ENCODE measurements around the gene IL33. TPM values are rescaled to one million over a fixed set of nuclear protein-coding genes. Genes with fewer than 3 reads are reported as not detected.

The IL33 gene
- total RNA-seq, 1 experiment from 2014 or later, result 0.69 TPM

GRCh38 chr9:6209966-6210365 lies 5.6 kb upstream of the IL33 start:
- no peaks in the 10 kb centered on the region for H3K36me3 ChIP-seq
- no peak overlapping the region for H3K4me3 ChIP-seq
- no peaks in the 10 kb centered on the region for H3K27me3 ChIP-seq
- no peaks in the 10 kb centered on the region for H3K9me3 ChIP-seq
- DNase-seq, result no peak

- H3K9me3 ChIP-seq, result no peaks in the 10 kb centered on the region
- peak; percentile 2 for DNase-seq
- no peaks in the 10 kb centered on the region for H3K36me3 ChIP-seq
- no peaks in the 10 kb centered on the region for H3K27me3 ChIP-seq
- H3K4me3 ChIP-seq, result no peak overlapping the region
These were observed 2.8 kb upstream of the IL33 start for GRCh38 chr9:6212722-6213375.

GRCh38 chr9:6214434-6214833 lies 1.2 kb upstream of the IL33 start:
- H3K36me3 ChIP-seq, result no peaks in the 10 kb centered on the region
- DNase-seq, result peak; percentile 21
- H3K4me3 ChIP-seq, result no peak overlapping the region
- no peaks in the 10 kb centered on the region for H3K9me3 ChIP-seq
- no peaks in the 10 kb centered on the region for H3K27me3 ChIP-seq

GRCh38 chr9:6214903-6215302 lies 704 bp upstream of the IL33 start:
- no peak for DNase-seq
- H3K4me3 ChIP-seq, result no peak overlapping the region

GRCh38 chr9:6216002-6216401 lies 395 bp downstream of the IL33 start:
- Histone ChIP-seq H3K27me3 (no peaks in the 10 kb centered on the region), H3K9me3 (no peaks in the 10 kb centered on the region), H3K4me3 (no peak overlapping the region), H3K36me3 (no peaks in the 10 kb centered on the region)
- DNase-seq, result no peak

More at GRCh38 chr9:6214903-6215302, 704 bp upstream of the IL33 start:
- H3K9me3 ChIP-seq, result no peaks in the 10 kb centered on the region
- H3K27me3 ChIP-seq, result no peaks in the 10 kb centered on the region
- H3K36me3 ChIP-seq, result no peaks in the 10 kb centered on the region

- no peak for DNase-seq
- no peaks in the 10 kb centered on the region for H3K9me3 ChIP-seq
- H3K36me3 ChIP-seq, result no peaks in the 10 kb centered on the region
- H3K27me3 ChIP-seq, result no peaks in the 10 kb centered on the region
- H3K4me3 ChIP-seq, result no peak overlapping the region
These were observed 1.3 kb downstream of the IL33 start for GRCh38 chr9:6216951-6217350.

GRCh38 chr9:6218099-6218502 lies 2.5 kb downstream of the IL33 start:
- H3K27me3 ChIP-seq, result no peaks in the 10 kb centered on the region
- H3K9me3 ChIP-seq, result no peaks in the 10 kb centered on the region
- no peak for DNase-seq
- H3K4me3 ChIP-seq, result no peak overlapping the region
- H3K36me3 ChIP-seq, result no peaks in the 10 kb centered on the region

- Histone ChIP-seq H3K4me3 (no peak overlapping the region), H3K36me3 (no peaks in the 10 kb centered on the region), H3K27me3 (no peaks in the 10 kb centered on the region), H3K9me3 (no peaks in the 10 kb centered on the region)
- no peak for DNase-seq
These were observed 3.4 kb downstream of the IL33 start for GRCh38 chr9:6219040-6219439.

GRCh38 chr9:6219981-6220380 lies 4.4 kb downstream of the IL33 start:
- Histone ChIP-seq H3K36me3 (no peaks in the 10 kb centered on the region), H3K9me3 (no peaks in the 10 kb centered on the region), H3K4me3 (no peak overlapping the region), H3K27me3 (no peaks in the 10 kb centered on the region)
- DNase-seq, result no peak

- DNase-seq, result no peak
- Histone ChIP-seq H3K36me3 (no peaks in the 10 kb centered on the region), H3K27me3 (no peaks in the 10 kb centered on the region), H3K9me3 (no peaks in the 10 kb centered on the region), H3K4me3 (no peak overlapping the region)
These were observed 9.0 kb downstream of the IL33 start for GRCh38 chr9:6224393-6225154.

GRCh38 chr9:6226696-6227095 lies 11.1 kb downstream of the IL33 start:
- no peak overlapping the region for H3K4me3 ChIP-seq
- H3K36me3 ChIP-seq, result no peaks in the 10 kb centered on the region
- no peaks in the 10 kb centered on the region for H3K27me3 ChIP-seq
- H3K9me3 ChIP-seq, result no peaks in the 10 kb centered on the region
- DNase-seq, result no peak

GRCh38 chr9:6229186-6229585 lies 13.6 kb downstream of the IL33 start:
- Histone ChIP-seq H3K27me3 (no peaks in the 10 kb centered on the region), H3K36me3 (no peaks in the 10 kb centered on the region), H3K9me3 (no peaks in the 10 kb centered on the region), H3K4me3 (no peak overlapping the region)
- DNase-seq, result no peak

- Histone ChIP-seq H3K9me3 (no peaks in the 10 kb centered on the region), H3K36me3 (no peaks in the 10 kb centered on the region), H3K4me3 (no peak overlapping the region), H3K27me3 (no peaks in the 10 kb centered on the region)
- DNase-seq, result no peak
These were observed 14.0 kb downstream of the IL33 start for GRCh38 chr9:6229619-6230018.

- no peaks in the 10 kb centered on the region for H3K27me3 ChIP-seq
- peak; percentile 7 for DNase-seq
These were observed 14.6 kb downstream of the IL33 start for GRCh38 chr9:6230037-6230780.

GRCh38 chr9:6232336-6232945 lies 16.8 kb downstream of the IL33 start:
- DNase-seq, result no peak
- Histone ChIP-seq H3K27me3 (no peaks in the 10 kb centered on the region), H3K9me3 (no peaks in the 10 kb centered on the region), H3K36me3 (no peaks in the 10 kb centered on the region), H3K4me3 (no peak overlapping the region)

More at GRCh38 chr9:6230037-6230780, 14.6 kb downstream of the IL33 start:
- H3K9me3 ChIP-seq, result no peaks in the 10 kb centered on the region
- no peak overlapping the region for H3K4me3 ChIP-seq
- no peaks in the 10 kb centered on the region for H3K36me3 ChIP-seq

- no peaks in the 10 kb centered on the region for H3K27me3 ChIP-seq
- no peak overlapping the region for H3K4me3 ChIP-seq
- no peaks in the 10 kb centered on the region for H3K9me3 ChIP-seq
- no peaks in the 10 kb centered on the region for H3K36me3 ChIP-seq
- no peak for DNase-seq
These were observed 18.4 kb downstream of the IL33 start for GRCh38 chr9:6234014-6234413.

GRCh38 chr9:6237267-6237666 lies 21.7 kb downstream of the IL33 start:
- H3K4me3 ChIP-seq, result no peak overlapping the region
- DNase-seq, result no peak
- H3K36me3 ChIP-seq, result no peaks in the 10 kb centered on the region
- H3K9me3 ChIP-seq, result no peaks in the 10 kb centered on the region
- H3K27me3 ChIP-seq, result no peaks in the 10 kb centered on the region
